ENCODE measurements around the gene LYST.

DNA sequence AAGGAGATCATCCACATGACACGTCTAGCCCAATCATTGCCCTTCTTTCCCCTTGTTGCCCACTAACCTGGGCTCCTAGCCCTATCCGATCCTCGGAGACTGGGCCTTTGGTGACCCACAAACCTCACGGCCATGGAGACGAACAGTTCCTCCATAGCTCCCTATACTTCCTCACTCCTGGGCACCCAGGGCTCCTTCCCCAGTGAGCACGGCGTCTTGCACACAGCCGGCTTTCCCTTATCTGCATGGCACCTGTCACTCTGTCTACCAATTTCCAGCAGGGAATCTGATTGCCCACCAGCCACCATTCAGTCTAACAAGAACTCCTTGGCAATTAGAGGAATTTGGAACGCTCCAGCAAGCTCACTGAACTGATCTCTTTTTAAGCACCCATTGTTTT lies 220.2 kb downstream of the LYST start:
- TF ChIP-seq, protein P1, sequence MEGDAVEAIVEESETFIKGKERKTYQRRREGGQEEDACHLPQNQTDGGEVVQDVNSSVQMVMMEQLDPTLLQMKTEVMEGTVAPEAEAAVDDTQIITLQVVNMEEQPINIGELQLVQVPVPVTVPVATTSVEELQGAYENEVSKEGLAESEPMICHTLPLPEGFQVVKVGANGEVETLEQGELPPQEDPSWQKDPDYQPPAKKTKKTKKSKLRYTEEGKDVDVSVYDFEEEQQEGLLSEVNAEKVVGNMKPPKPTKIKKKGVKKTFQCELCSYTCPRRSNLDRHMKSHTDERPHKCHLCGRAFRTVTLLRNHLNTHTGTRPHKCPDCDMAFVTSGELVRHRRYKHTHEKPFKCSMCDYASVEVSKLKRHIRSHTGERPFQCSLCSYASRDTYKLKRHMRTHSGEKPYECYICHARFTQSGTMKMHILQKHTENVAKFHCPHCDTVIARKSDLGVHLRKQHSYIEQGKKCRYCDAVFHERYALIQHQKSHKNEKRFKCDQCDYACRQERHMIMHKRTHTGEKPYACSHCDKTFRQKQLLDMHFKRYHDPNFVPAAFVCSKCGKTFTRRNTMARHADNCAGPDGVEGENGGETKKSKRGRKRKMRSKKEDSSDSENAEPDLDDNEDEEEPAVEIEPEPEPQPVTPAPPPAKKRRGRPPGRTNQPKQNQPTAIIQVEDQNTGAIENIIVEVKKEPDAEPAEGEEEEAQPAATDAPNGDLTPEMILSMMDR (IDR thresholded peaks at IDR 0.05) = no peak
- no peak for TF ChIP-seq POLR2A (IDR thresholded peaks at IDR 0.05)

All from sigmoid colon (tissue), 3 donors.